ENCODE measurements around the gene ZSCAN1.

GRCh38 chr19:58079792-58080191, 46.0 kb downstream of the ZSCAN1 start:
- TF ChIP-seq CTCF (IDR thresholded peaks at IDR 0.05) (no peak), ZBTB43 (CRISPR knock-in tag; IDR thresholded peaks at IDR 0.05) (no peak), NR2C2 (CRISPR knock-in tag; IDR thresholded peaks at IDR 0.05) (no peak)
